ENCODE data around the gene MUL1.
"Not testable (repeated sequence)": the region's sequence is repeated elsewhere in the genome, so short reads cannot be mapped to it uniquely, and the experiment has no call there.

MUL1 gene

GRCh38 chr1:20511518-20512428 lies 3.8 kb upstream of the MUL1 start:
- DNase-seq (ENCODE audit: low read depth in 2 of 2), result no peak

- no peak for DNase-seq (ENCODE audit: low read depth in 2 of 2)
These were observed 440 bp upstream of the MUL1 start for GRCh38 chr1:20508411-20508771.

- no peak for DNase-seq (ENCODE audit: low read depth in 2 of 2)
These were observed 745 bp downstream of the MUL1 start for GRCh38 chr1:20507248-20507563.

DNA sequence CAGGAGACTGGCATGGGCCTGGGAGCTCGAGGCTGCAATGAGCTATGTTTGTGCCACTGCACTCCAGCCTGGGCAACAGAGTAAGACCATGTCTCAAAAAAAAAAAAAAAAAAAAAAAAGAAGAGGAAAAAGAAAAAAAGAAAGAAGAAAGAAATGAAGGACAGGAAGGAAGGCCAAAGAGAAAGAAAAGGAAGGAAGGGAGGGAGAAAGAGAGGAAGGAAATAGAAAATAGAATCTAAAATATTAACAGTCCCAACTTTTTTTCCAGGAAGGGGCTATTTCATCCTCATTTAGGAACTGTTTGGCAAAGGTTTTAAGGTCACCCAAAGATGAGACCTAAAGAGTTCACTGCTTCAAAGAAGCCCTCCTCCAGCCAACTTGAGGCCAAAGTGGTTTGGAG lies 2.5 kb downstream of the MUL1 start:
- DNase-seq (ENCODE audit: low read depth in 2 of 2), result no peak

DNA sequence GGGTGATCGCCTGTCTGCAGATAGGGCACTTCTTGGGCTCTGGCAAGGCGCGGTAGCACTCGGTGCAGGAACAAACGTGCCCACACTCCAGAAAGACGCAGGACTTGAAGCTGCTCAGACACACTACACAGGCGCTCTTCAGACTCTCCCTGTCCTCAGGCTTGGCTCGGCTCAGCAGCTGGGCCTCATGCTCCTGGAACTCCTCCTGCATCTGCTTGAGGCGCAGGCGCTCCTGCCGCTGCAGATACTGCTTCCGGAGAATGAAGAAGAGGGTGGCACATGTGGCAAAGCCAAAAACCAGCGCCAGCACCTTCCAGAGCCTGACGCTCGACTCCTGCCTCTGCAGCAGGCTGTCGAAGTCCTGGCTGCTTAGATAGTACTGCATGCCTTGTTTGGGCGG lies 7.2 kb downstream of the MUL1 start:
- no peak for DNase-seq (ENCODE audit: low read depth in 2 of 2)

DNA sequence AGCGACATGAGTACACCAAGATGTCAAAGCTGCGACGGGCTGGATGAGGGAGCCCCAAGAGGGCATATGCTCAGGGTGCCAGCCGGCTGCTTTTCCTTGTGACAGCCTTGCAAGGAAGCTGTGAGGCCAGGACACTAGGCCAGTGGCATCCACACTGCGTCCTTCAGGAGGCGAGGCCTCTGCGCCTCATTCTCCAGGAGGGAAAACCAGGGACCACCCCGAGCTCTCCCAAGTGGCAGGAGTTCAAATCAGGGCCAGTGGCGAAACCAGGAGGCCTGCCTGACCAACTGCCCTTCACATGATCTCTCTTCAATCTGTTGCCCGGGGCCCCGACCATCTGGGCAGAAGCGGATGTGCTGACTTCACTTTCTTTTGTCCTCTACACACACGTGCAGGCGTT lies 8.2 kb downstream of the MUL1 start:
- DNase-seq (ENCODE audit: low read depth in 2 of 2), result no peak

DNA sequence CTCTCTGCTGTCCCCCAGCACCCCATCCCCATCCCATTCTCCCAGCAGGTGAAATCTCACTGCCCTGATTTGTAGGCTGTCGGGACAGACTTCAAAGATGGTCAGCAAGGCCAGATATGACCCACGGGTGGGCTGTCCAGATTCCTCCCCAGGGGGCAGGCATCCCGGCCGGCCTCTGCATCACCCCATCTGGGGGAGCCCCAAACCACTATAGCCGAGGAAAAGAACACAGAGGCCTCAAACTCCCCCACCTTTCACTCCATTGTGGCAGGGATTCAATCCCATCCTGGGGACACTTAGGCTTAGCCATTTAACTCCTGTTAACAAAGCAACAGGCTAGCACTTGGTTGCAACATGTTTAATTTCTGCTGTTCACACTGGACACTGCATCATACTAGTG lies 8.8 kb downstream of the MUL1 start:
- DNase-seq (ENCODE audit: low read depth in 2 of 2), result no peak

DNA sequence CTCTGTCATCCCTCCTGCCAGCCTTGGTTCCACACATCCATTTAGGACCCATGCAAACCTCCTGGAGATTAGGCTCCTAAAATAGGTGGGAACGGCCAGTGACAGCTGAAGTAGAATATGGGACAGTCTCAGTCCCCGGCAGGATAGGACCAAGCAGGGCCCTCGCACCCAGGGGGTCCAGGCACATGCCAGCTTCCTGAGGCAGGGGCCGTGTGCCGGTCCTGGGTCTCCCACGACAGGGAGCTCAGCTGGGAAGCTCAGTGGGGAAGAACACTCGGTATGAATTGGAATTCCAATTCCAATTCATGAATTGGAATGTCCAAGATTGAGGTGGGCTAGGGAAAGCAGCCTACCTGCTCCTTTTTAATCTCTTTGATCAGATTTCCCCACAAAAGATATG lies 9.8 kb downstream of the MUL1 start:
- DNase-seq (ENCODE audit: low read depth in 2 of 2), result no peak

DNA sequence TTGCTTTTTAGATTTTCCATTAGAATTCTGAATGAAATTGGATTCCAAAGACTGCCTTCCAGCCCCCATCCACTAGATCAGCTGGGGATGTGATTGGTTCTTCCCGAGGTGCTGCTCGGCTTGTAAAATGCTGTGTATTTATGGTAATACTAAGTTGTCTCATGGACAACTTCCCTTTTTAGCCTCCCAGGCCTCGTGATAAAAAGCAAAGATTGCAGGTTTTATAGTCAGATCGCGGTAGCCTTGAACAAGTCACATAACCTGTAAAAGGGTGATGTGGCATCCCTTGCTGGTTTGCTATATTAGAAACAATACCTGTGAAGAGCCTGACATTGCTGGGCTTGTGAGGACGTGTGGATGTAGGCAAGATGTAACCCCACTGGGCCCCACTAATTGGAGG lies 10.4 kb downstream of the MUL1 start:
- no peak for DNase-seq (ENCODE audit: low read depth in 2 of 2)

GRCh38 chr1:20496725-20497383 lies 11.1 kb downstream of the MUL1 start:
- DNase-seq (ENCODE audit: low read depth in 2 of 2), result not testable (repeated sequence)

DNA sequence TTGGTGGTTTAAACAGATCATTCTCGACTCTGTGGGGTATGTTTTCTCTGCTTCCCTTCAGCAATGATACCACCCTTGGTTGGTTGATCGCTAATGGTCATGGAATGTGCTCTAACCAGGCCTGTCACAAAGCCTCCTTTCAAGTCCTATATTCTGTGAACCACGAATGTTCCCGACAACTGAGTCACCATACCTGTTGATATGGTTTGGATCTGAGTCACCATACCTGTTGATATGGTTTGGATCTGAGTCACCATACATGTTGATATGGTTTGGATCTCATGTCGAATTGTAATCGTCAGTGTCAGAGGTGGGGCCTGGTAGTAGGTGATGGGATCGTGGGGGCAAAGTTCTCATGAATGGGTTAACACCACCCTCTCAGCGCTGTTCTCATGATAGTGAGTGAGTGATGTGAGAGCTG lies 11.7 kb downstream of the MUL1 start:
- DNase-seq (ENCODE audit: low read depth in 2 of 2), result no peak

DNA sequence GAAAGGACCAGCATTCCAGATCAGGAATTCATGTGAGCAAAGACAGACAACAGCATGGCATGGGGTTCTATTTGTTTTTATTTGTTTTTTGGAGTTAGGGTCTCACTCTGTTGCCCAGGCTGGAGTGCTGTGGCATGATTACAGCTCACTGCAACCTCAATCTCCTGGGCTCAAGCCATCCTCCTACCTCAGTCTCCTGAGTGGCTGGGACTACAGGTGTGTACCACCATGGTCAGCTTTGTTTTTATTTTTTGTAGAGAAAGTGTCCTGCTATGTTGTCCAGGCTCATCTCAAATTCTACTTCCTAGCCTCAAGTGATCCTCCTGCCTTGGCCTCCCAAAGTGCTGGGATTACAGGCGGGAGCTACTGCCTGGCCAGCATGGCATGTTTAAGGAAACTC lies 12.3 kb downstream of the MUL1 start:
- no peak for DNase-seq (ENCODE audit: low read depth in 2 of 2)

- no peak for DNase-seq (ENCODE audit: low read depth in 2 of 2)
These were observed 13.2 kb downstream of the MUL1 start for GRCh38 chr1:20494609-20495311.

- DNase-seq (ENCODE audit: low read depth in 2 of 2), result peak; percentile 72 to 81
These were observed 13.9 kb downstream of the MUL1 start for GRCh38 chr1:20493839-20494608.

DNA sequence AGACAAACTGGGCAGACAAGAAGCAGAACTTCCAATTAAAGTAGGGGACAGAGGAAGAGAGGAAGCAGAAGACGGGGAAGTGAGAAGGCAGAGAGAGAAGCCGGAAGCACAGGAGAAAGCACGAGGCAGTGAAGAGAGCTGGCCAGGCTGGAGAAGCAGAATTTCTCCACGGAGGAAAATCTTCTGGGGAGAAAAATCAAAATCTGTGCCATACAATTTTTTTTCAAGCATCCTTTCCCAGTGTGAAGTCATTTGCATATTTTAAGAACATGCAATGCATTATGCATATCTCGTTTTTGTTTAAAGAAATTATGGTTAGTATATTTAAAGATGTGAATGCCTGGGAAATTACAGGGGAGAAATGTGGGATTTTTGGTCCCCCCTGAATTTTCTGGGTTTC lies 14.6 kb downstream of the MUL1 start:
- DNase-seq (ENCODE audit: low read depth in 2 of 2), result no peak

- no peak for DNase-seq (ENCODE audit: low read depth in 2 of 2)
These were observed 15.2 kb downstream of the MUL1 start for GRCh38 chr1:20492751-20493150.

DNA sequence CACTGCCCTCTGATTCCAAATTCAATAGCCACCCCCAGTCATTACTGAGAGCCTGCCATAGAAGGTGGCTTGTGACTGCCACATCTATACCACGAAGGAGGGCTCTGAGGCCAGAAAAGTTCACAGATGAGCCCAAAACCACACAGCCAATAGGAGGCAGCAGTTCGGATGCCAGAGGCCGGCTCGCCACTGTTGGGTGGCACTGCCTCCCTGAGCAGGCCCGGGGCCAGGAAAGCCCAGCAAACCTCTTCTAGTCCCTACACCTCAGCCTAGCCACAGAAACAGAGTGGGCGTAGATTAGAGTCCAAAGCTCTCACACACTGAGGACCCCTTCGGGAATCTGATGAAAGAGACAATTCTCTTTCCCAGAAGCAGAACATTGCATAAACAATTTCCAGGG lies 16.1 kb downstream of the MUL1 start:
- DNase-seq (ENCODE audit: low read depth in 2 of 2), result no peak

DNA sequence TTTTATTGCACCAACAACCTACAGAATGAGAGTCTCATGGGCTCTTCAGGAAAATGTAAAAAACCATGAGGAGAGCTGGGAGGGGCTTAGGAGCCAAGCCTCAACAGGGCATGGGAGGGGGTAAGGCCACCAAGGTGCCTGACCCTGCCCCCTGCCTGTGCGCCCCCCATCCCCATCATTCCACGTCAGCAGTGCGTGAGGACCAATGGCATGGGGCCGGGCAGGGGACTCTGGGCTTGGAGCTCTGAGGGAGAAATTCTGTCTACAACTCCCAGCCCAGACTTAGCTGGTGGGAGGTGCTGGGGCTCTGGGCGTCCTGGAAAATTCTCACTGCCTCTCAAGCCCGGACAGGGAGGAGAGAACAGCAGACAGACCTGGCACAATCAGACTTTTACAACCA lies 16.8 kb downstream of the MUL1 start:
- no peak for DNase-seq (ENCODE audit: low read depth in 2 of 2)

DNA sequence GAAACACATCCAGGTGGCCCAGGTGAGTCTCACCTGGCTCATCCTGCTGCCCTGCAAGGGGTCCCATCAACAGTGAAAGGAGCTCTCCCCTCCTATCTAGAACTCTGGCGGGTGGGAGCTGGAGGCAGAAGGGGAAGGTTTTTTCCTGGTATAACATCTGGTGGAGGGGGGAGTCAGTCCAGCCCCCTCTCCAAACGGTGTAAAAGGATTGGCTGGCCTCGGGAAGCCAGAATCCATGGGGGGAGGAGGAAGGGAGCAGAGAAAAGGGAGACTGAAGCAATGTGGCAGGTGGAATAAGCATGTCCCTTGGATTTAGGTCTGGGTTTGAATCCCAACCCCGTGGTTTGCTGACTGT lies 20.7 kb downstream of the MUL1 start:
- DNase-seq (ENCODE audit: low read depth in 2 of 2), result no peak

GRCh38 chr1:20486457-20487235 lies 21.3 kb downstream of the MUL1 start:
- DNase-seq (ENCODE audit: low read depth in 2 of 2), result no peak

Data from stimulated activated CD4-positive, alpha-beta T cell treated with anti-CD3 and anti-CD28 coated beads, Interleukin-1b, Interleukin-23, amount 100 ng/mL, for 4 hours (primary cell).